ENCODE results near the gene ADGRA3.

ADGRA3 gene

DNA sequence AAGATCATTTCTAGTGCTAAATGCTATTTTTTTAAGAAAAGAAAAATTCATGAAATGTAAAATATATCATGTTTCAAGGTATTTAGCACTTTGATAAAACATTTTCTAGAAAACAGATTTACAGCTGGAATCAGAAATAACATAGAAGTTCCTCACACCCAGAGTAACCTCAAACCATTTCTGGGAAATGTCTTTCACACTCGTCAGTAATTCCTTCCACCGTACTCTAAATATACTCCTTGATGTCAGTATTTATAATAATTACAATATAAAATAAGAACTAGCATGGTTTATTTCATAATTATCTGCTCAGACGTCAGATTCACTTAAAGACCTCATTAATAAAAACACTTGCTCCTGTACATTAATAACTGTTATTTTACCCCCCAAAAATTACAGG lies 103.9 kb downstream of the ADGRA3 start:
- TF ChIP-seq FOXP2 (optimal IDR thresholded peaks at IDR 0.05; ENCODE audit: borderline replicate concordance, extremely low read depth, extremely low read length, insufficient read depth) (no peak), SIN3A (IDR thresholded peaks at IDR 0.05; ENCODE audit: borderline replicate concordance, insufficient read depth, low read length) (no peak), TAF1 (IDR thresholded peaks at IDR 0.05; ENCODE audit: borderline replicate concordance, insufficient read depth, low read length) (no peak), POLR2AphosphoS5 (IDR thresholded peaks at IDR 0.05; ENCODE audit: low read depth, low read length) (no peak)
- TF ChIP-seq, protein P1, sequence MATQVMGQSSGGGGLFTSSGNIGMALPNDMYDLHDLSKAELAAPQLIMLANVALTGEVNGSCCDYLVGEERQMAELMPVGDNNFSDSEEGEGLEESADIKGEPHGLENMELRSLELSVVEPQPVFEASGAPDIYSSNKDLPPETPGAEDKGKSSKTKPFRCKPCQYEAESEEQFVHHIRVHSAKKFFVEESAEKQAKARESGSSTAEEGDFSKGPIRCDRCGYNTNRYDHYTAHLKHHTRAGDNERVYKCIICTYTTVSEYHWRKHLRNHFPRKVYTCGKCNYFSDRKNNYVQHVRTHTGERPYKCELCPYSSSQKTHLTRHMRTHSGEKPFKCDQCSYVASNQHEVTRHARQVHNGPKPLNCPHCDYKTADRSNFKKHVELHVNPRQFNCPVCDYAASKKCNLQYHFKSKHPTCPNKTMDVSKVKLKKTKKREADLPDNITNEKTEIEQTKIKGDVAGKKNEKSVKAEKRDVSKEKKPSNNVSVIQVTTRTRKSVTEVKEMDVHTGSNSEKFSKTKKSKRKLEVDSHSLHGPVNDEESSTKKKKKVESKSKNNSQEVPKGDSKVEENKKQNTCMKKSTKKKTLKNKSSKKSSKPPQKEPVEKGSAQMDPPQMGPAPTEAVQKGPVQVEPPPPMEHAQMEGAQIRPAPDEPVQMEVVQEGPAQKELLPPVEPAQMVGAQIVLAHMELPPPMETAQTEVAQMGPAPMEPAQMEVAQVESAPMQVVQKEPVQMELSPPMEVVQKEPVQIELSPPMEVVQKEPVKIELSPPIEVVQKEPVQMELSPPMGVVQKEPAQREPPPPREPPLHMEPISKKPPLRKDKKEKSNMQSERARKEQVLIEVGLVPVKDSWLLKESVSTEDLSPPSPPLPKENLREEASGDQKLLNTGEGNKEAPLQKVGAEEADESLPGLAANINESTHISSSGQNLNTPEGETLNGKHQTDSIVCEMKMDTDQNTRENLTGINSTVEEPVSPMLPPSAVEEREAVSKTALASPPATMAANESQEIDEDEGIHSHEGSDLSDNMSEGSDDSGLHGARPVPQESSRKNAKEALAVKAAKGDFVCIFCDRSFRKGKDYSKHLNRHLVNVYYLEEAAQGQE (IDR thresholded peaks at IDR 0.05; ENCODE audit: insufficient read depth in 1 of 2, low read depth in 2 of 2, low read length in 2 of 2) = no peak

DNA sequence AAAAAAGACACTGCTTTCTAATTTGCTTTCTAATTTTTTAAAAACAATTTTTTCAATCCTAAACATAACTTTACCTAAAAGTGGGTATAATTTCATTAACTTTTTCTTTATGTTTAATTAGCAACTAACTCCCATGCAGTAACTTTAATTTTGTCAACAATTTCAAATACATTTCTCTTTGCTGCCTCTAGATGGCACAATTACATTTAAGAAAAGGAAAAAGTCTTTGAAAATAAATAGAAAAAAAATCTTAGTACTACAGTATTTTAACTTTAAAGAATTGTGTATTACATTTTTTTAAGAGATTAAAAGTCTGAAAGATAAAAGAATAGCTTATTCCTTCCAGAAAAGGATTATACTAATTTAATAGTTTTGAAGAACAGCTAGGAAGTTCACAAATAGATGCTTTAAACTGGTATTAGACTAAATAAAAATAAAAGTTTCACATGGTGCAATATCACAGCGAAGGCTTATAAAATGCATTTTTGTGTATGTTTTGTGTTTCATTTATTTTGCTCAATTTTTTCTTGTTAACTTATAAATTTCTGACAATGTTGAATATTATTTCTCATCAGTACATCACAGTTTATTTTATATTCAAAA lies 105.1 kb downstream of the ADGRA3 start:
- TF ChIP-seq FOXP2 (optimal IDR thresholded peaks at IDR 0.05; ENCODE audit: borderline replicate concordance, extremely low read depth, extremely low read length, insufficient read depth) (no peak), SIN3A (IDR thresholded peaks at IDR 0.05; ENCODE audit: borderline replicate concordance, insufficient read depth, low read length) (no peak), POLR2AphosphoS5 (IDR thresholded peaks at IDR 0.05; ENCODE audit: low read depth, low read length) (no peak), TAF1 (IDR thresholded peaks at IDR 0.05; ENCODE audit: borderline replicate concordance, insufficient read depth, low read length) (no peak)
- TF ChIP-seq, protein P1 (IDR thresholded peaks at IDR 0.05; ENCODE audit: insufficient read depth in 1 of 2, low read depth in 2 of 2, low read length in 2 of 2) = no peak

DNA sequence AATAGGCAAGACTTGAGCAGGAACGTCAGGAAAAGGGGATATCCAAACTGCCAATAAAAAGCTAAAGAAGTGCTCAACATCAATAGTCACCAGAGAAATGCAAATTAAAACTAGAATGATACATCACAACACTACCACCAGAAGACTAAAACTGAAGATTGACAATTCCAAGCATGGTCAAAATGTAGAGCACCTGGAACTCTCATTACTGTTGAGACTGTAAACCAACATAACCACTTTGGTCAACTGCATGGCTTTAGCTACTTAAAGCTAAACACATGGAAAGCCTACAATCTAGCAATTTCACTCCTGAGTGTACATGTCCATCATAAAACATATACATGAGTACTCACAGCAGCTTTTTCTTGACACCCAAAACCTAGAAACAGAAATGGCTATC lies 107.4 kb downstream of the ADGRA3 start:
- TF ChIP-seq, protein P1 (IDR thresholded peaks at IDR 0.05; ENCODE audit: insufficient read depth in 1 of 2, low read depth in 2 of 2, low read length in 2 of 2) = no peak
- TF ChIP-seq SIN3A (IDR thresholded peaks at IDR 0.05; ENCODE audit: borderline replicate concordance, insufficient read depth, low read length) = no peak
- TF ChIP-seq FOXP2 (optimal IDR thresholded peaks at IDR 0.05; ENCODE audit: borderline replicate concordance, extremely low read depth, extremely low read length, insufficient read depth) = no peak
- TF ChIP-seq POLR2AphosphoS5 (IDR thresholded peaks at IDR 0.05; ENCODE audit: low read depth, low read length) = no peak
- TF ChIP-seq TAF1 (IDR thresholded peaks at IDR 0.05; ENCODE audit: borderline replicate concordance, insufficient read depth, low read length) = no peak

GRCh38 chr4:22407361-22407760 lies 108.5 kb downstream of the ADGRA3 start:
- TF ChIP-seq FOXP2 (optimal IDR thresholded peaks at IDR 0.05; ENCODE audit: borderline replicate concordance, extremely low read depth, extremely low read length, insufficient read depth) (no peak), POLR2AphosphoS5 (IDR thresholded peaks at IDR 0.05; ENCODE audit: low read depth, low read length) (no peak), SIN3A (IDR thresholded peaks at IDR 0.05; ENCODE audit: borderline replicate concordance, insufficient read depth, low read length) (no peak), TAF1 (IDR thresholded peaks at IDR 0.05; ENCODE audit: borderline replicate concordance, insufficient read depth, low read length) (no peak)
- TF ChIP-seq, protein P1 (IDR thresholded peaks at IDR 0.05; ENCODE audit: insufficient read depth in 1 of 2, low read depth in 2 of 2, low read length in 2 of 2) = no peak
